H1 (cell line): ENCODE data around the gene ATXN3. TPM values are rescaled to one million over a fixed set of nuclear protein-coding genes. Genes with fewer than 3 reads are reported as not detected.

Experiments
- CTCF ChIA-PET: fragments of 300-600 bp; sonication (Branson Sonifier 250); formaldehyde crosslinking; loops from one replicate; lab custom pipeline; 2021; ENCODE audit not compliant: partially characterized antibody; lab: Charles Lee
- POLR2A ChIA-PET: fragments of 300-600 bp; sonication (Branson Sonifier 250); formaldehyde crosslinking; loops from one replicate; lab custom pipeline; 2021; ENCODE audit warnings: inconsistent platforms; ENCODE audit not compliant: partially characterized antibody; lab: Charles Lee
- DNase-seq, 2 experiments: peaks; one replicate each; pipeline versions ENCODE4 v3.0.0 to v3.0.0-alpha.2; 2010 to 2022; ENCODE audit warnings: low spot score in 2 of 2, low read depth in 1 of 2, mixed read lengths in 1 of 2
- FAIRE-seq: peaks from 2 replicates; lab custom pipeline; 2011; peaks lifted over from hg19 to GRCh38; lab: Jason Lieb, UNC
- H2AFZ ChIP-seq: 2 replicates; pipeline ENCODE4 v1.8.1; 2012; ENCODE audit warnings: low read length, inconsistent platforms
- H2AK5ac ChIP-seq: 2 replicates; pipeline ENCODE4 v1.6.1; 2013; ENCODE audit warnings: low read depth, low read length
- H2BK120ac ChIP-seq: replicated peaks from 2 replicates; pipeline ENCODE3; 2013; ENCODE audit warnings: low read depth, low read length, inconsistent platforms
- H2BK12ac ChIP-seq: 2 replicates; pipeline ENCODE4 v1.6.1; 2013; ENCODE audit warnings: low read depth, low read length
- H2BK15ac ChIP-seq: 2 replicates; pipeline ENCODE4 v1.6.1; 2013; ENCODE audit warnings: low read length
- H2BK20ac ChIP-seq: 2 replicates; pipeline ENCODE4 v1.6.1; 2013; ENCODE audit warnings: low read length
- H2BK5ac ChIP-seq: 2 replicates; pipeline ENCODE4 v1.6.1; 2013; ENCODE audit warnings: low read depth, low read length
- H3K14ac ChIP-seq: 2 replicates; pipeline ENCODE4 v1.6.1; 2013; ENCODE audit warnings: inconsistent platforms; ENCODE audit not compliant: insufficient read length
- H3K18ac ChIP-seq: 2 replicates; pipeline ENCODE4 v1.6.1; 2013; ENCODE audit warnings: low read length; ENCODE audit errors: extremely low read depth
- H3K23ac ChIP-seq: 2 replicates; pipeline ENCODE4 v1.6.1; 2013; ENCODE audit warnings: inconsistent platforms; ENCODE audit not compliant: insufficient read length
- H3K23me2 ChIP-seq: 2 replicates; pipeline ENCODE4 v1.6.1; 2013; ENCODE audit warnings: low read depth, low read length
- H3K27ac ChIP-seq: 2 replicates; pipeline ENCODE4 v1.6.1; 2011; ENCODE audit warnings: low read depth, low read length, inconsistent platforms
- H3K27me3 ChIP-seq, 4 experiments: replicated peaks in 1 of 4; 1 replicate in 1 of 4; 2 replicates in 3 of 4; pipeline versions ENCODE4 v1.6.1 to v1.8.1; 2011 to 2013; ENCODE audit warnings: low read length in 3 of 4, mild to moderate bottlenecking in 3 of 4, inconsistent platforms in 2 of 4, mixed read lengths in 2 of 4, moderate library complexity in 1 of 4; ENCODE audit not compliant: control insufficient read depth in 3 of 4, insufficient read depth in 3 of 4; ENCODE audit errors: extremely low read depth in 1 of 4
- H3K36me3 ChIP-seq, 4 experiments: 2 replicates each; pipeline versions ENCODE4 v1.6.1 to v1.8.1; 2011 to 2013; ENCODE audit warnings: mild to moderate bottlenecking in 4 of 4, low read length in 3 of 4, moderate library complexity in 2 of 4, control low read depth in 1 of 4, inconsistent platforms in 1 of 4; ENCODE audit not compliant: insufficient read depth in 4 of 4, control insufficient read depth in 2 of 4
- H3K4ac ChIP-seq: replicated peaks from 2 replicates; pipeline ENCODE3; 2013; ENCODE audit warnings: low read length, low read depth, mixed read lengths, inconsistent platforms; ENCODE audit not compliant: insufficient read length
- H3K4me1 ChIP-seq, 4 experiments: replicated peaks in 1 of 4; 1 replicate in 1 of 4; 2 replicates in 3 of 4; pipeline versions ENCODE4 v1.6.1 to v1.8.1; 2011 to 2013; ENCODE audit warnings: low read length in 3 of 4, inconsistent platforms in 2 of 4, mixed read lengths in 1 of 4; ENCODE audit not compliant: insufficient read depth in 4 of 4, control insufficient read depth in 3 of 4
- H3K4me2 ChIP-seq, 2 experiments: 2 replicates each; pipeline versions ENCODE4 v1.6.1 to v1.8.1; 2011 to 2013; ENCODE audit warnings: low read depth in 2 of 2, low read length in 2 of 2, control low read depth in 1 of 2, inconsistent platforms in 1 of 2, mild to moderate bottlenecking in 1 of 2; ENCODE audit not compliant: insufficient read depth in 1 of 2
- H3K4me3 ChIP-seq, 4 experiments: fragments of 200-600, 300-600 bp in 1 of 4; sonication (generic), shearing (Covaris generic), sonication (Bioruptor Twin) in 1 of 4; 2 replicates each; pipeline versions ENCODE4 v1.5.1 to v1.8.1; 2011 to 2016; ENCODE audit warnings: low read length in 4 of 4, low read depth in 3 of 4, control low read depth in 2 of 4, inconsistent platforms in 2 of 4, mild to moderate bottlenecking in 2 of 4, mixed read lengths in 1 of 4, moderate library complexity in 1 of 4; ENCODE audit not compliant: insufficient read depth in 2 of 4; ENCODE audit errors: extremely low read depth in 1 of 4
- H3K56ac ChIP-seq: replicated peaks from 2 replicates; pipeline ENCODE3; 2013; ENCODE audit warnings: low read depth, mild to moderate bottlenecking, mixed read lengths, low read length, inconsistent platforms; ENCODE audit not compliant: insufficient read length
- H3K79me1 ChIP-seq: 2 replicates; pipeline ENCODE4 v1.6.1; 2013; ENCODE audit warnings: low read depth, low read length, control low read depth
- H3K79me2 ChIP-seq, 2 experiments: 2 replicates each; pipeline versions ENCODE4 v1.6.1 to v1.8.1; 2012 to 2013; ENCODE audit warnings: low read length in 2 of 2, mild to moderate bottlenecking in 2 of 2, inconsistent platforms in 1 of 2; ENCODE audit not compliant: insufficient read depth in 2 of 2, control insufficient read depth in 1 of 2
- H3K9ac ChIP-seq, 4 experiments: replicated peaks in 1 of 4; 1 replicate in 1 of 4; 2 replicates in 3 of 4; pipeline versions ENCODE4 v1.6.1 to v1.8.1; 2011 to 2013; ENCODE audit warnings: low read depth in 3 of 4, low read length in 3 of 4, control low read depth in 2 of 4, mild to moderate bottlenecking in 2 of 4, moderate library complexity in 2 of 4, inconsistent platforms in 1 of 4; ENCODE audit errors: extremely low read depth in 1 of 4
- H3K9me3 ChIP-seq, 2 experiments: 2 replicates each; pipeline versions ENCODE4 v1.6.1 to v1.8.1; 2012 to 2013; ENCODE audit warnings: mild to moderate bottlenecking in 2 of 2, moderate library complexity in 2 of 2, control low read depth in 1 of 2, inconsistent platforms in 1 of 2, low read depth in 1 of 2, low read length in 1 of 2, mixed read lengths in 1 of 2; ENCODE audit not compliant: insufficient read depth in 2 of 2
- H4K20me1 ChIP-seq, 2 experiments: replicated peaks in 1 of 2; 2 replicates each; pipeline versions ENCODE3 to v1.8.1; 2011 to 2013; ENCODE audit warnings: inconsistent platforms in 2 of 2, low read length in 2 of 2, mild to moderate bottlenecking in 1 of 2; ENCODE audit not compliant: insufficient read depth in 2 of 2, control insufficient read depth in 1 of 2
- H4K5ac ChIP-seq: 2 replicates; pipeline ENCODE4 v1.6.1; 2013; ENCODE audit warnings: low read length, low read depth, mixed read lengths, inconsistent platforms; ENCODE audit not compliant: insufficient read length
- H4K8ac ChIP-seq: 2 replicates; pipeline ENCODE4 v1.8.0; 2013; ENCODE audit warnings: mild to moderate bottlenecking, moderate library complexity, low read length, inconsistent platforms; ENCODE audit not compliant: insufficient read depth; ENCODE audit errors: extremely low read depth
- H4K91ac ChIP-seq: replicated peaks from 2 replicates; pipeline ENCODE3; 2013; ENCODE audit warnings: low read length, mixed read lengths, inconsistent platforms; ENCODE audit not compliant: insufficient read length
- CHD1 ChIP-seq: IDR thresholded peaks from 2 replicates; pipeline ENCODE4 v1.6.1; 2012; ENCODE audit warnings: low read depth, low read length, improper control_type of control experiment
- CHD2 ChIP-seq: IDR thresholded peaks from 2 replicates; pipeline ENCODE4 v1.6.1; 2012; ENCODE audit warnings: low read length, improper control_type of control experiment
- EP300 ChIP-seq, 2 experiments: IDR thresholded peaks; 1 replicate in 1 of 2; 2 replicates in 1 of 2; pipeline ENCODE4 v1.6.1; 2011 to 2012; ENCODE audit warnings: low read depth in 2 of 2, low read length in 2 of 2, mild to moderate bottlenecking in 2 of 2, borderline replicate concordance in 1 of 2, inconsistent platforms in 1 of 2, moderate library complexity in 1 of 2
- JUND ChIP-seq: IDR thresholded peaks from 2 replicates; pipeline ENCODE4 v1.6.1; 2011; ENCODE audit warnings: mild to moderate bottlenecking, improper control_type of control experiment, low read length
- KDM1A ChIP-seq: fragments of 200-600, 300-600 bp; sonication (generic); IDR thresholded peaks from 2 replicates; pipeline ENCODE4 v1.7.1; 2016; ENCODE audit warnings: mild to moderate bottlenecking, low read length, borderline replicate concordance
- SIX5 ChIP-seq: IDR thresholded peaks from 2 replicates; pipeline ENCODE4 v1.6.1; 2011; ENCODE audit warnings: mild to moderate bottlenecking, low read depth, low read length
- TAF7 ChIP-seq: optimal IDR thresholded peaks from 2 replicates; pipeline ENCODE3; 2011; ENCODE audit warnings: low read depth, mild to moderate bottlenecking, inconsistent platforms, low read length, moderate library complexity, borderline replicate concordance
- TEAD4 ChIP-seq: IDR thresholded peaks from 2 replicates; pipeline ENCODE4 v1.6.1; 2012; ENCODE audit warnings: low read depth, low read length, inconsistent platforms, mixed read lengths
- WGBS, 2 experiments: shearing (Covaris generic) in 1 of 2; methylation state at CpG; one replicate each; pipeline versions ENCODE4 v1.1.6 to v1.1.7; 2013 to 2015; ENCODE audit warnings: low lambda C conversion rate in 2 of 2, mixed read lengths in 2 of 2, inconsistent platforms in 1 of 2, low coverage in 1 of 2, missing lambda C conversion rate in 1 of 2; ENCODE audit not compliant: insufficient replicate concordance in 2 of 2, insufficient coverage in 1 of 2, insufficient read length in 1 of 2; ENCODE audit errors: extremely low coverage in 1 of 2, missing lambda C conversion rate in 1 of 2; 5-methylcytosine and 5-hydroxymethylcytosine counted together
- polyA plus RNA-seq, 7 experiments: library from polyadenylated mRNA; depleted of rRNA in 3 of 7; stranded (reverse) in 5 of 7; unstranded in 2 of 7; fragments of >200 nt in 5 of 7; fragments of 200-250 nt in 2 of 7; gene quantifications; 1 replicate in 5 of 7; 2 replicates in 1 of 7; 4 replicates in 1 of 7; pipeline versions ENCODE4 v1.2.1 to v1.2.3, GENCODE V29; 2011 to 2013; ENCODE audit warnings: missing spikeins in 2 of 7, mixed read lengths in 2 of 7
- total RNA-seq: library from RNA; stranded (reverse); fragmentation: NEBNext Ultra II Directional; extraction: Animal tissue kit (Norgen Biotek cat#: 25700); gene quantifications from 2 replicates; pipeline ENCODE4 v1.2.1, GENCODE V29; 2021
- TF ChIP-seq, protein P1 (sequence below), 3 experiments: IDR thresholded peaks; 1 replicate in 2 of 3; 2 replicates in 1 of 3; pipeline versions ENCODE4 v1.5.1 to v1.6.1; 2011; ENCODE audit warnings: low read length in 3 of 3, mild to moderate bottlenecking in 3 of 3, inconsistent platforms in 2 of 3, low read depth in 1 of 3, moderate library complexity in 1 of 3; ENCODE audit not compliant: insufficient read depth in 1 of 3; ENCODE audit errors: control extremely low read depth in 1 of 3
- TF ChIP-seq, protein P2 (sequence below): IDR thresholded peaks from 2 replicates; pipeline ENCODE4 v1.6.1; 2012; ENCODE audit warnings: inconsistent platforms

Gene ATXN3
- total and polyA plus RNA-seq, 2 of the 8 experiments (the other 6 are each of a cell fraction or from before 2014, with no cell fraction given), result 8.8 to 37.2 TPM

DNA sequence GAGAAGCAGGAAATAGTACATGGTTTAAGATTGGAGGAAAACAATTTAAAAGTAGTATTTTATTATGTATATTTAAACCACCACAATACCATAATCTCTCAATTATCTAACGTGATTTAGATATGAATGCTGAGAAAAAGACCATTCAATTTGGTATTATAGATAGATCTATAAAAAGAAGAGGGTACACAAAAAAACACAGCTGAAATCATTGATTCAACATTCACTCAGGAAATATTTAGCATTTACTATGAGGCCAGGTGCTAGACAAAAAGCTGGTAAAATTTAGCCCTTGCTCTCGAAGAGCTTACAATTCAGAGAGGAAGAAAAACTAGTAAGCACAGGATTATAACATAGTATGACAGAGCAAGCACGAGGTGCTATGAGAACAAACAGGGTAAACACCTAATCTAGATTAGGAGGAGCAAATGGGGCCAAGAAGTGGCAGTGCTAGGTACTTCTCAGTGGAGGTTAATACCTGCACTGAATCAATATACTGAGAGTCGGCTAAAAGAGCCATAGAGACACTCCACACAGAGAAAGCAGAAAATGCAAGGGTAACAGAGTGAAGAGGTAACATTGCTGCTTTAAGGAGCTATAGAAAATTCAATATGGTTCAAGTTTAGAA is 94.1 kb downstream of the ATXN3 start:
- no peak overlapping the region for H2BK20ac ChIP-seq
- H3K79me2 ChIP-seq, result no peaks in the 10 kb centered on the region
- no peak overlapping the region for H3K9ac ChIP-seq
- ChIA-PET POLR2A (interaction anchor here (0.5 kb wide), 1 partner anchor 43 kb away, joined by 3 read pairs; no protein-coding TSS in a partner anchor), CTCF (interaction anchor here (1.9 kb wide), 1 partner anchor 15 kb away, joined by 7 read pairs; no protein-coding TSS in a partner anchor)
- H3K18ac ChIP-seq, result no peak overlapping the region
- H3K36me3 ChIP-seq, result peaks cover 6 to 36% (median 17%) of the 10 kb centered on the region in 4 experiments; a peak in 6 of 8 replicates
- no peaks in the 10 kb centered on the region for H3K27me3 ChIP-seq
- no peak overlapping the region for H2BK120ac ChIP-seq
- no peaks in the 10 kb centered on the region for H3K4me1 ChIP-seq
- no peak overlapping the region for H4K91ac ChIP-seq
- H2BK5ac ChIP-seq, result no peak overlapping the region
- H2AK5ac ChIP-seq, result no peak overlapping the region
- no peak for DNase-seq
- no peak for FAIRE-seq
- no peak overlapping the region for H3K4me3 ChIP-seq
- 90% methylated on average over 4 of the region's 4 CpGs; no CpG with 5 or more reads in 1 of the 2 experiments for WGBS, 2 experiments
- no peaks in the 10 kb centered on the region for H3K23me2 ChIP-seq
- no peaks in the 10 kb centered on the region for H3K79me1 ChIP-seq
- H3K27ac ChIP-seq, result no peak overlapping the region
- H3K14ac ChIP-seq, result no peak overlapping the region
- H2BK15ac ChIP-seq, result no peak overlapping the region
- H4K20me1 ChIP-seq, result peaks cover 0 to 5% of the 10 kb centered on the region in 2 experiments
- no peaks in the 10 kb centered on the region for H3K9me3 ChIP-seq
- no peak overlapping the region for H4K5ac ChIP-seq
- H3K4me2 ChIP-seq, result no peak overlapping the region
- no peak overlapping the region for H2AFZ ChIP-seq
- H3K23ac ChIP-seq, result no peak overlapping the region
- no peak overlapping the region for H4K8ac ChIP-seq
- no peak overlapping the region for H3K4ac ChIP-seq
- H2BK12ac ChIP-seq, result no peak overlapping the region
- H3K56ac ChIP-seq, result no peak overlapping the region
- no peak for TF ChIP-seq CHD2
- TF ChIP-seq SIX5, result no peak
- TF ChIP-seq TAF7, result no peak
- no peak for TF ChIP-seq JUND
- TF ChIP-seq, protein P1, sequence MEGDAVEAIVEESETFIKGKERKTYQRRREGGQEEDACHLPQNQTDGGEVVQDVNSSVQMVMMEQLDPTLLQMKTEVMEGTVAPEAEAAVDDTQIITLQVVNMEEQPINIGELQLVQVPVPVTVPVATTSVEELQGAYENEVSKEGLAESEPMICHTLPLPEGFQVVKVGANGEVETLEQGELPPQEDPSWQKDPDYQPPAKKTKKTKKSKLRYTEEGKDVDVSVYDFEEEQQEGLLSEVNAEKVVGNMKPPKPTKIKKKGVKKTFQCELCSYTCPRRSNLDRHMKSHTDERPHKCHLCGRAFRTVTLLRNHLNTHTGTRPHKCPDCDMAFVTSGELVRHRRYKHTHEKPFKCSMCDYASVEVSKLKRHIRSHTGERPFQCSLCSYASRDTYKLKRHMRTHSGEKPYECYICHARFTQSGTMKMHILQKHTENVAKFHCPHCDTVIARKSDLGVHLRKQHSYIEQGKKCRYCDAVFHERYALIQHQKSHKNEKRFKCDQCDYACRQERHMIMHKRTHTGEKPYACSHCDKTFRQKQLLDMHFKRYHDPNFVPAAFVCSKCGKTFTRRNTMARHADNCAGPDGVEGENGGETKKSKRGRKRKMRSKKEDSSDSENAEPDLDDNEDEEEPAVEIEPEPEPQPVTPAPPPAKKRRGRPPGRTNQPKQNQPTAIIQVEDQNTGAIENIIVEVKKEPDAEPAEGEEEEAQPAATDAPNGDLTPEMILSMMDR (IDR thresholded peaks at IDR 0.05; ENCODE audit: control extremely low read depth in 1 of 3, insufficient read depth in 1 of 3, low read depth in 1 of 3, low read length in 3 of 3), result no peak
- no peak for TF ChIP-seq CHD1
- no peak for TF ChIP-seq TEAD4
- no peak for TF ChIP-seq KDM1A
- TF ChIP-seq, protein P2, sequence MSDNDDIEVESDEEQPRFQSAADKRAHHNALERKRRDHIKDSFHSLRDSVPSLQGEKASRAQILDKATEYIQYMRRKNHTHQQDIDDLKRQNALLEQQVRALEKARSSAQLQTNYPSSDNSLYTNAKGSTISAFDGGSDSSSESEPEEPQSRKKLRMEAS, result no peak
- TF ChIP-seq EP300 (IDR thresholded peaks at IDR 0.05; ENCODE audit: borderline replicate concordance in 1 of 2, low read depth in 2 of 2, low read length in 2 of 2), result no peak
